GM12878 (cell line): Measurements from ENCODE around the gene FRZB. TPM values are rescaled to one million over a fixed set of nuclear protein-coding genes. Genes with fewer than 3 reads are reported as not detected.

Source experiments
- ATAC-seq: fragments of 200-7000 bp; cut with Tn5 transposase; 3 replicates; pipeline ENCODE4 v1.9.1; 2020; ENCODE audit warnings: mild to moderate bottlenecking, moderate library complexity
- BruUV-seq: library from RNA; stranded (reverse); fragments of 400-500 nt; replicated peaks from 2 replicates; lab custom pipeline; 2021; lab: Mats Ljungman, UMichigan
- CTCF ChIA-PET: fragments of 300-600 bp; sonication (Branson Sonifier 250); formaldehyde crosslinking; extraction: SDS; loops from one replicate; lab custom pipeline; 2021; ENCODE audit warnings: inconsistent platforms; lab: Yijun Ruan, JAX
- POLR2A ChIA-PET: fragments of 350-600 bp; formaldehyde crosslinking; extraction: SDS; loops from one replicate; lab custom pipeline; 2021; ENCODE audit warnings: inconsistent platforms; lab: Charles Lee
- RAD21 ChIA-PET: fragments of 300-600 bp; sonication (Branson Sonifier 250); formaldehyde crosslinking; loops from one replicate; lab custom pipeline; 2023; ENCODE audit warnings: antibody characterized with exemption; ENCODE audit not compliant: unreplicated experiment; lab: Charles Lee
- SMC1A ChIA-PET: fragments of 300-600 bp; sonication (Branson Sonifier 250); formaldehyde crosslinking; loops from one replicate; lab custom pipeline; 2023; ENCODE audit not compliant: unreplicated experiment, uncharacterized antibody; lab: Charles Lee
- DNase-seq: peaks from one replicate; pipeline ENCODE4 v3.0.0-alpha.2; 2011; ENCODE audit warnings: low read depth, low spot score
- FAIRE-seq: peaks from 3 replicates; lab custom pipeline; 2011; peaks lifted over from hg19 to GRCh38; lab: Jason Lieb, UNC
- H2AFZ ChIP-seq: 2 replicates; pipeline ENCODE4 v1.6.0; 2011; ENCODE audit warnings: low read depth, low read length, control low read depth; ENCODE audit not compliant: control insufficient read depth
- H3K27ac ChIP-seq: 2 replicates; pipeline ENCODE4 v1.5.1; 2011; ENCODE audit warnings: control low read depth; ENCODE audit not compliant: control insufficient read depth, insufficient read depth
- H3K27me3 ChIP-seq, 2 experiments: replicated peaks in 1 of 2; 2 replicates each; pipeline versions ENCODE4 v1.6.0 to v1.6.1; 2011; ENCODE audit warnings: low read length in 1 of 2; ENCODE audit not compliant: control insufficient read depth in 2 of 2, insufficient read depth in 2 of 2
- H3K36me3 ChIP-seq, 2 experiments: 2 replicates each; pipeline ENCODE4 v1.5.1; 2011; ENCODE audit warnings: low read length in 1 of 2; ENCODE audit not compliant: control insufficient read depth in 2 of 2, insufficient read depth in 2 of 2
- H3K4me1 ChIP-seq: 2 replicates; pipeline ENCODE4 v1.6.1; 2011; ENCODE audit warnings: mild to moderate bottlenecking, low read length, moderate library complexity, mixed read lengths; ENCODE audit not compliant: control insufficient read depth, insufficient read depth
- H3K4me2 ChIP-seq: 2 replicates; pipeline ENCODE4 v1.6.0; 2011; ENCODE audit warnings: control low read depth; ENCODE audit not compliant: control insufficient read depth, insufficient read depth
- H3K4me3 ChIP-seq: fragments of 200-600 bp; sonication (generic); 2 replicates; pipeline ENCODE4 v1.5.1; 2016
- H3K79me2 ChIP-seq: 2 replicates; pipeline ENCODE4 v1.6.0; 2011; ENCODE audit warnings: low read length; ENCODE audit not compliant: control insufficient read depth, insufficient read depth
- H3K9ac ChIP-seq: 2 replicates; pipeline ENCODE4 v1.8.0; 2011; ENCODE audit warnings: low read length, control low read depth, mixed read lengths; ENCODE audit not compliant: control insufficient read depth, insufficient read depth
- H3K9me3 ChIP-seq: replicated peaks from 3 replicates; pipeline ENCODE4 v1.5.1; 2011; ENCODE audit warnings: mild to moderate bottlenecking, low read length; ENCODE audit not compliant: control insufficient read depth, insufficient read depth
- H4K20me1 ChIP-seq: 2 replicates; pipeline ENCODE4 v1.6.0; 2011; ENCODE audit not compliant: control insufficient read depth, insufficient read depth
- BMI1 ChIP-seq: fragments of 450-650 bp; IDR thresholded peaks from 2 replicates; pipeline ENCODE4 v1.6.1; 2016; ENCODE audit warnings: mild to moderate bottlenecking, moderate library complexity, borderline replicate concordance
- CREB1 ChIP-seq: IDR thresholded peaks from 2 replicates; pipeline ENCODE4 v1.6.1; 2012; ENCODE audit warnings: low read depth, mild to moderate bottlenecking, inconsistent platforms
- NFXL1 ChIP-seq: fragments of 450-650 bp; IDR thresholded peaks from 2 replicates; pipeline ENCODE4 v1.6.1; 2017; ENCODE audit warnings: antibody characterized with exemption, mild to moderate bottlenecking, borderline replicate concordance
- SMC3 ChIP-seq: IDR thresholded peaks from 2 replicates; pipeline ENCODE4 v1.6.1; 2011; ENCODE audit warnings: low read length, improper control_type of control experiment, borderline replicate concordance
- WGBS: methylation state at CpG from one replicate; pipeline ENCODE4 v1.1.6; 2016; ENCODE audit warnings: low lambda C conversion rate; ENCODE audit not compliant: insufficient replicate concordance, insufficient coverage; ENCODE audit errors: missing lambda C conversion rate; 5-methylcytosine and 5-hydroxymethylcytosine counted together
- in situ Hi-C: fragments of 300-500 bp; cut with MboI; formaldehyde crosslinking; loops from 9 replicates; pipeline ENCODE4 v1.14.3; 2018; ENCODE audit warnings: mixed read lengths
- intact Hi-C: fragments of 100-400 bp; cut with micrococcal nuclease; formaldehyde crosslinking; loops from one replicate; pipeline ENCODE4 v1.14.2; 2022; ENCODE audit not compliant: unreplicated experiment
- polyA plus RNA-seq, 11 experiments: library from polyadenylated mRNA; depleted of rRNA in 4 of 11; unstranded in 6 of 11; stranded (reverse) in 5 of 11; fragments of >200 nt; fragmentation: Nextera tagmentation in 4 of 11; fragmentation: Illumina TruSeq in 1 of 11; extraction: Ambion mirVana in 4 of 11; extraction: Trizol in 1 of 11; gene quantifications; 1 replicate in 1 of 11; 2 replicates in 10 of 11; pipeline versions ENCODE4 v1.2.1 to v1.2.3, GENCODE V29; 2011 to 2016; ENCODE audit warnings: inconsistent platforms in 2 of 11, missing spikeins in 2 of 11, low read depth in 1 of 11
- total RNA-seq, 4 experiments: library from RNA; depleted of rRNA in 3 of 4; stranded (reverse); fragments of >200 nt in 3 of 4; fragmentation: Illumina TruSeq in 1 of 4; extraction: Trizol in 1 of 4; gene quantifications; 2 replicates each; pipeline versions ENCODE4 v1.2.1 to v1.2.3, GENCODE V29; 2013 to 2021
- TF ChIP-seq, protein P1 (sequence below): IDR thresholded peaks from 2 replicates; pipeline ENCODE4 v1.6.1; 2011; ENCODE audit warnings: borderline replicate concordance, low read depth, mild to moderate bottlenecking, moderate library complexity, low read length; ENCODE audit not compliant: insufficient read depth, poor library complexity, severe bottlenecking

FRZB gene
- total and polyA plus RNA-seq, 10 of the 15 experiments (the other 5 are each of a cell fraction or from before 2014, with no cell fraction given): 0.03 TPM; not detected in 9

DNA sequence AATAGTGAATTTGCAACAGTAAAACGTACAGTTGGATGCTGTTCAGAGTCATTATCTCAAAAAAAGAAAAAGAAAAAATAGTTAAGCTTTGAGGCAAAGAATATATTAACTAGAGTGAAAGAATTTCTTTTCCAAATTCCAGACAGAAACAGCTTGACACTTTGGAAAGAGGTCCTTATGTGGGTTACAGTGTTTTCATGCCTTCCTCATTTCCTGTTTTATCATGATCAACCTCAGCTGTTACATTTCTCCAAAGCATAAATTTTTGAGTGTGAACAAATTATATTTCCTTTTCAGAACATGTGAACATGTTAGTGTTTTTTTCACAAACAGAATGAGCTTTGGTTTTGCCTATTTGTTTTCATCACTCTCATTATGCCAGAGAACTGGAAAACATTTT is 13.6 kb downstream of the FRZB start:
- Histone ChIP-seq H3K4me3 (no peak overlapping the region), H3K9me3 (no peaks in the 10 kb centered on the region), H2AFZ (no peak overlapping the region), H3K27me3 (no peaks in the 10 kb centered on the region), H3K4me1 (no peaks in the 10 kb centered on the region), H3K27ac (no peak overlapping the region), H3K36me3 (no peaks in the 10 kb centered on the region), H3K79me2 (no peaks in the 10 kb centered on the region), H3K9ac (no peak overlapping the region), H4K20me1 (no peaks in the 10 kb centered on the region), H3K4me2 (no peak overlapping the region)
- in situ Hi-C loops: no loop called here
- CTCF ChIA-PET: no interaction called here
- 0% methylated on average over 1 of the region's 1 CpG for WGBS
- RAD21 ChIA-PET: no interaction called here
- SMC1A ChIA-PET: interaction anchor here (1.0 to 1.2 kb wide), 2 partner anchors 9 to 149 kb away, joined by 3 read pairs; no protein-coding TSS in a partner anchor
- no peak for FAIRE-seq
- DNase-seq: no peak
- no peak for ATAC-seq
- no TSS peak for BruUV-seq
- intact Hi-C loops: no loop called here
- POLR2A ChIA-PET: no interaction called here
- TF ChIP-seq SMC3: no peak
- no peak for TF ChIP-seq BMI1
- TF ChIP-seq, protein P1, sequence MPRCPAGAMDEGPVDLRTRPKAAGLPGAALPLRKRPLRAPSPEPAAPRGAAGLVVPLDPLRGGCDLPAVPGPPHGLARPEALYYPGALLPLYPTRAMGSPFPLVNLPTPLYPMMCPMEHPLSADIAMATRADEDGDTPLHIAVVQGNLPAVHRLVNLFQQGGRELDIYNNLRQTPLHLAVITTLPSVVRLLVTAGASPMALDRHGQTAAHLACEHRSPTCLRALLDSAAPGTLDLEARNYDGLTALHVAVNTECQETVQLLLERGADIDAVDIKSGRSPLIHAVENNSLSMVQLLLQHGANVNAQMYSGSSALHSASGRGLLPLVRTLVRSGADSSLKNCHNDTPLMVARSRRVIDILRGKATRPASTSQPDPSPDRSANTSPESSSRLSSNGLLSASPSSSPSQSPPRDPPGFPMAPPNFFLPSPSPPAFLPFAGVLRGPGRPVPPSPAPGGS: no peak
- no peak for TF ChIP-seq NFXL1

DNA sequence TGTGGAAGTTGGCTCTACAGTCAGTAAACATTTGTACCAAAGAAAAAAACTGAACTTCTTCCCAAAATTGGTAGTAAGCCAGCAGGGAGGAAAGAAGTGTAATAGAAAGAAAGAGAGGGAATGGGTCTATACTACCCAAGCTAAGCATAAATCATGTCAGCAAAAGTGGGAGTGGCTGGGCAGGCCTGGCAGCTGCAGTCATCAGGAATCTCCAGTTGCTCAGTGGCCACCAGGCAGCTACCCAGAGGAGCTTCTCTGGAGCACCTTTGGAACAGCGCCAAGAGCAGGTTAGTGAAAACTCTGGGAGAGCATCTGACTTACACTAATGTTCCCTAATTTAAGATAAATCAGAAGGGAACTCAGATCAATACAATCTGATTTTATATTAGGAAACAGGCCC is 14.3 kb downstream of the FRZB start:
- H4K20me1 ChIP-seq: no peaks in the 10 kb centered on the region
- in situ Hi-C loops (no loop called here), intact Hi-C loops (no loop called here)
- ChIA-PET RAD21 (no interaction called here), POLR2A (no interaction called here), CTCF (interaction anchor here (0.8 kb wide), 1 partner anchor 10 kb away, joined by 3 read pairs; no protein-coding TSS in a partner anchor), SMC1A (interaction anchor here (1.2 kb wide), 1 partner anchor 8 kb away, joined by 3 read pairs; no protein-coding TSS in a partner anchor)
- FAIRE-seq: no peak
- BruUV-seq: no TSS peak
- H3K27ac ChIP-seq: no peak overlapping the region
- H3K9ac ChIP-seq: no peak overlapping the region
- TF ChIP-seq CREB1: no peak
- no peak for DNase-seq
- H3K4me1 ChIP-seq: no peaks in the 10 kb centered on the region
- no peaks in the 10 kb centered on the region for H3K36me3 ChIP-seq
- H3K9me3 ChIP-seq: no peaks in the 10 kb centered on the region
- no peaks in the 10 kb centered on the region for H3K27me3 ChIP-seq
- no peak for ATAC-seq
- no peak overlapping the region for H2AFZ ChIP-seq
- no peak overlapping the region for H3K4me3 ChIP-seq
- no peak overlapping the region for H3K4me2 ChIP-seq
- WGBS: 39% methylated on average over 1 of the region's 1 CpG
- H3K79me2 ChIP-seq: no peaks in the 10 kb centered on the region
